Large intestine (tissue), 1 donor: ENCODE measurements around the gene GUCY2C. TPM values are rescaled to one million over a fixed set of nuclear protein-coding genes. Genes with fewer than 3 reads are reported as not detected.

Experiments
- polyA plus RNA-seq: library from polyadenylated mRNA; unstranded; fragments of 120-200 nt; gene quantifications from one replicate; pipeline ENCODE4 v1.2.1, GENCODE V29; 2013

GUCY2C gene
- polyA plus RNA-seq, 1 donor, result 126 TPM

Other genes starting within 250 kb of the GUCY2C start
- 37.9 TPM for gene PLBD1, start 128.7 kb downstream of the GUCY2C start, polyA plus RNA-seq
- 45.6 TPM for gene WBP11, start 106.9 kb upstream of the GUCY2C start, polyA plus RNA-seq
- 1.8 TPM for gene C12orf60, start 107.1 kb upstream of the GUCY2C start, polyA plus RNA-seq
- gene SMCO3, start 117.6 kb upstream of the GUCY2C start, polyA plus RNA-seq, result 0.30 TPM
- 6.3 TPM for gene ART4, start 146.9 kb upstream of the GUCY2C start, polyA plus RNA-seq
- gene MGP, start 189.3 kb upstream of the GUCY2C start, polyA plus RNA-seq, result 152 TPM
- gene ERP27, start 241.9 kb upstream of the GUCY2C start, polyA plus RNA-seq, result 33.3 TPM